CD14-positive monocyte (primary cell): ENCODE data around the gene CYTH4. TPM values are rescaled to one million over a fixed set of nuclear protein-coding genes. Genes with fewer than 3 reads are reported as not detected.

Source experiments
- DNase-seq, 3 donors: peaks; one replicate each; pipeline ENCODE4 v3.0.0-alpha.2; 2011 to 2022
- H2AFZ ChIP-seq: 2 replicates; pipeline ENCODE4 v1.6.0; 2012; ENCODE audit warnings: mild to moderate bottlenecking, low read depth, low read length, inconsistent platforms; ENCODE audit not compliant: insufficient read depth, poor library complexity, severe bottlenecking
- H3K27ac ChIP-seq, 2 donors: 1 replicate in 1 of 2; 2 replicates in 1 of 2; pipeline ENCODE4 v1.5.1; 2012 to 2013; ENCODE audit warnings: low read length in 2 of 2, control low read depth in 1 of 2, inconsistent platforms in 1 of 2, low read depth in 1 of 2, mild to moderate bottlenecking in 1 of 2
- H3K27me3 ChIP-seq, 2 donors: one replicate each; pipeline versions ENCODE4 v1.6.0 to v1.6.1; 2011 to 2013; ENCODE audit warnings: low read length in 2 of 2; ENCODE audit not compliant: control insufficient read depth in 2 of 2, insufficient read depth in 2 of 2
- H3K36me3 ChIP-seq, 2 donors: replicated peaks in 1 of 2; 1 replicate in 1 of 2; 2 replicates in 1 of 2; pipeline versions ENCODE4 v1.5.1 to v1.6.1; 2012 to 2013; ENCODE audit warnings: low read length in 2 of 2, control low read depth in 1 of 2, inconsistent platforms in 1 of 2, mild to moderate bottlenecking in 1 of 2; ENCODE audit not compliant: insufficient read depth in 2 of 2, control insufficient read depth in 1 of 2
- H3K4me1 ChIP-seq, 2 donors: 1 replicate in 1 of 2; 2 replicates in 1 of 2; pipeline versions ENCODE4 v1.5.1 to v1.6.1; 2012 to 2013; ENCODE audit warnings: low read length in 2 of 2, control low read depth in 1 of 2, inconsistent platforms in 1 of 2, mild to moderate bottlenecking in 1 of 2, moderate library complexity in 1 of 2; ENCODE audit not compliant: insufficient read depth in 2 of 2, control insufficient read depth in 1 of 2
- H3K4me2 ChIP-seq: replicated peaks from 2 replicates; pipeline ENCODE3; 2012; ENCODE audit warnings: low read length, moderate library complexity, mild to moderate bottlenecking; ENCODE audit not compliant: poor library complexity, severe bottlenecking; ENCODE audit errors: extremely low read depth
- H3K4me3 ChIP-seq, 3 experiments: fragments of 200-600 bp in 1 of 3; sonication (generic) in 1 of 3; replicated peaks in 1 of 3; 1 replicate in 2 of 3; 2 replicates in 1 of 3; pipeline ENCODE4 v1.5.1; 2011 to 2013; ENCODE audit warnings: low read length in 3 of 3, mild to moderate bottlenecking in 3 of 3, control low read depth in 2 of 3, low read depth in 2 of 3, inconsistent platforms in 1 of 3, moderate library complexity in 1 of 3
- H3K79me2 ChIP-seq: 2 replicates; pipeline ENCODE4 v1.6.0; 2012; ENCODE audit warnings: mild to moderate bottlenecking, control low read depth, inconsistent platforms, low read length, moderate library complexity; ENCODE audit not compliant: insufficient read depth
- H3K9ac ChIP-seq: 2 replicates; pipeline ENCODE4 v1.6.0; 2017; ENCODE audit warnings: low read length, mild to moderate bottlenecking; ENCODE audit not compliant: insufficient read depth, poor library complexity, severe bottlenecking
- H3K9me3 ChIP-seq, 2 donors: replicated peaks in 1 of 2; 1 replicate in 1 of 2; 2 replicates in 1 of 2; pipeline versions ENCODE4 v1.5.1 to v1.6.1; 2012 to 2013; ENCODE audit warnings: low read length in 2 of 2, control low read depth in 1 of 2; ENCODE audit not compliant: control insufficient read depth in 1 of 2, insufficient read depth in 1 of 2
- H4K20me1 ChIP-seq: 2 replicates; pipeline ENCODE4 v1.6.0; 2012; ENCODE audit warnings: mild to moderate bottlenecking, low read length, control low read depth, moderate library complexity; ENCODE audit not compliant: insufficient read depth
- H3K27ac Mint-ChIP-seq, 7 donors: one replicate each; pipeline ENCODE4 v1.8.0; 2020; ENCODE audit warnings: mild to moderate bottlenecking in 7 of 7, mixed read lengths in 7 of 7, moderate library complexity in 6 of 7, inconsistent platforms in 2 of 7
- H3K27me3 Mint-ChIP-seq, 3 donors: one replicate each; pipeline ENCODE4 v1.8.0; 2021 to 2022; ENCODE audit warnings: low read depth in 3 of 3, mild to moderate bottlenecking in 3 of 3, mixed read lengths in 3 of 3, moderate library complexity in 3 of 3, inconsistent platforms in 1 of 3
- H3K36me3 Mint-ChIP-seq, 2 donors: one replicate each; pipeline ENCODE4 v1.8.0; 2020; ENCODE audit warnings: mixed read lengths in 2 of 2, inconsistent platforms in 1 of 2, mild to moderate bottlenecking in 1 of 2
- H3K4me1 Mint-ChIP-seq: one replicate; pipeline ENCODE4 v1.8.0; 2020; ENCODE audit warnings: mild to moderate bottlenecking, mixed read lengths
- H3K4me3 Mint-ChIP-seq, 2 donors: one replicate each; pipeline ENCODE4 v1.8.0; 2020; ENCODE audit warnings: mild to moderate bottlenecking in 2 of 2, mixed read lengths in 2 of 2, moderate library complexity in 1 of 2
- H3K9me3 Mint-ChIP-seq, 7 donors: one replicate each; pipeline ENCODE4 v1.8.0; 2020 to 2022; ENCODE audit warnings: mixed read lengths in 7 of 7, mild to moderate bottlenecking in 6 of 7, moderate library complexity in 6 of 7, inconsistent platforms in 2 of 7
- WGBS: methylation state at CpG from one replicate; pipeline ENCODE4 v1.1.5; 2013; ENCODE audit warnings: missing lambda C conversion rate; ENCODE audit not compliant: insufficient coverage; 5-methylcytosine and 5-hydroxymethylcytosine counted together
- intact Hi-C, 2 donors: fragments of 100-400 bp; cut with micrococcal nuclease; formaldehyde crosslinking; loops; one replicate each; pipeline versions ENCODE4 v1.15.0 to v1.15.1; 2023
- polyA plus RNA-seq, 3 donors: library from polyadenylated mRNA; depleted of rRNA in 1 of 3; unstranded in 2 of 3; stranded (reverse) in 1 of 3; fragments of 300-500 nt in 2 of 3; fragments of >200 nt in 1 of 3; fragmentation: Illumina TruSeq in 2 of 3; gene quantifications; 1 replicate in 2 of 3; 2 replicates in 1 of 3; pipeline ENCODE4 v1.2.3, GENCODE V29; 2012 to 2021
- TF ChIP-seq, protein P1 (sequence below): fragments of 200-600 bp; IDR thresholded peaks from one replicate; pipeline ENCODE4 v1.8.0; 2022; ENCODE audit warnings: antibody characterized with exemption, mild to moderate bottlenecking

The CYTH4 gene
- polyA plus RNA-seq, 3 donors: 51.0 to 254 (median 70.0) TPM

DNA sequence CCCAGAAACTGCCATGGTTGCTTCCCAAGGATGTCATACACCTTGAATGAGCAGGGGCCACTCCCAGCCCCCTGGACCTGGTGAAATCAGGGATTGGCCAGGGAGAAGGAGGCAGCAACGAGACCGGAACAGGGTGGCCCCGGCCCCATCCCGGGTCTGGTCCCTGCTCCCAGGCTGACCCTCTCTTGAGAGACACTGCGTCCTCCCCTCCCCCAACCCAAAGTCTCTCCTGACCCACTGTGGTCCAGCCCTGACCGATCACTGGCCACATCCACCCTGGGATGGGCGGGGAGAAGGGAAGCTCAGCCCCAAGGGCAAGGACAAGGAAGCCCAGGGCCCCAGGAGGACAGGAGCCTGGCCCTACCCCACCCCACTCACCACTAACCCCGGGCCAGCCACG is 12.4 kb downstream of the CYTH4 start:
- intact Hi-C loops: no loop called here
- TF ChIP-seq, protein P1, sequence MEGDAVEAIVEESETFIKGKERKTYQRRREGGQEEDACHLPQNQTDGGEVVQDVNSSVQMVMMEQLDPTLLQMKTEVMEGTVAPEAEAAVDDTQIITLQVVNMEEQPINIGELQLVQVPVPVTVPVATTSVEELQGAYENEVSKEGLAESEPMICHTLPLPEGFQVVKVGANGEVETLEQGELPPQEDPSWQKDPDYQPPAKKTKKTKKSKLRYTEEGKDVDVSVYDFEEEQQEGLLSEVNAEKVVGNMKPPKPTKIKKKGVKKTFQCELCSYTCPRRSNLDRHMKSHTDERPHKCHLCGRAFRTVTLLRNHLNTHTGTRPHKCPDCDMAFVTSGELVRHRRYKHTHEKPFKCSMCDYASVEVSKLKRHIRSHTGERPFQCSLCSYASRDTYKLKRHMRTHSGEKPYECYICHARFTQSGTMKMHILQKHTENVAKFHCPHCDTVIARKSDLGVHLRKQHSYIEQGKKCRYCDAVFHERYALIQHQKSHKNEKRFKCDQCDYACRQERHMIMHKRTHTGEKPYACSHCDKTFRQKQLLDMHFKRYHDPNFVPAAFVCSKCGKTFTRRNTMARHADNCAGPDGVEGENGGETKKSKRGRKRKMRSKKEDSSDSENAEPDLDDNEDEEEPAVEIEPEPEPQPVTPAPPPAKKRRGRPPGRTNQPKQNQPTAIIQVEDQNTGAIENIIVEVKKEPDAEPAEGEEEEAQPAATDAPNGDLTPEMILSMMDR: no peak
- H3K4me3 Mint-ChIP-seq: no peak overlapping the region
- no peak overlapping the region for H3K27ac ChIP-seq
- peaks cover 95 to 99% of the 10 kb centered on the region in 2 donors for H3K36me3 Mint-ChIP-seq
- H3K27me3 ChIP-seq: no peaks in the 10 kb centered on the region
- H3K9ac ChIP-seq: no peak overlapping the region
- H3K36me3 ChIP-seq: peaks cover 88 to 97% of the 10 kb centered on the region in 2 donors
- no peak overlapping the region for H3K4me3 ChIP-seq
- H3K27ac Mint-ChIP-seq: peak overlapping the region in 3 of 7 donors; percentile 42 to 67 (median 53)
- H3K4me2 ChIP-seq: no peak overlapping the region
- peaks cover 89% of the 10 kb centered on the region for H3K4me1 Mint-ChIP-seq
- no peaks in the 10 kb centered on the region for H3K9me3 ChIP-seq
- peak in 1 of 3 donors; percentile 3 for DNase-seq
- peaks cover 0 to 4% (median 0%) of the 10 kb centered on the region in 7 donors for H3K9me3 Mint-ChIP-seq
- H4K20me1 ChIP-seq: peaks cover 98% of the 10 kb centered on the region
- H3K79me2 ChIP-seq: peaks cover 64% of the 10 kb centered on the region
- H3K4me1 ChIP-seq: peaks cover 64 to 97% of the 10 kb centered on the region in 2 donors
- H3K27me3 Mint-ChIP-seq: peaks cover 0 to 2% (median 0%) of the 10 kb centered on the region in 3 donors
- WGBS: 77% methylated on average over 4 of the region's 9 CpGs
- H2AFZ ChIP-seq: no peak overlapping the region

DNA sequence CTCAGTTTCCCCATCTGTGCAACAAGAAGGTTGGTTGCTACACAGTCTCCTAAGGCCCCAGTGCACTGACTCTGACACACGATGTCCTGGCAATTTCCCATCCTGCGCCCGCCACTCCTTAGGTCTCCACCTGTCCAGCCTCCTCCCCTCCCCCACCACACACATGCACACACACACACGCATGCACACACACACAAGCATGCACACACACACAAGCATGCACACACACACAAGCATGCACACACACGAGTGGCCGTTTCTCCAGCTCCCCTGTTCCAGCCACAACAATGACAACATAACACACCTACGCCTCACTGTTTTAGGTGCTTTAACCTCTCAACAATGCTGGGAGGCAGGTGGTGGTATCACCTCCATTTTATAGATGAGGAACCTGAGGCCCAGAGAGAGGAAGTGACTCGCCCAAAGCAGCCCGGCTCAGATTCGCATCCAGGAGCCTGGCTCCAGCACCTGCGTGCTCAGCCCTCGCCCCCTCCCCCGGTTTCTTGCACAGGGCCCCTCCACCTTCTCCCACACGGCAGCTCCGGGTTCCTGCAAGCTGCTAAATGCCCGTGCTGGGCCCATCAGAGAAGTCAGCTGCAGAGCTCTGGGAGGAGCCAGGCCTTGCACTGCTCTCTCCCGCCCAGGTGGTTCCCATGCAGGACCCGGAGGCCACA is 13.0 kb downstream of the CYTH4 start:
- no peak overlapping the region for H2AFZ ChIP-seq
- peaks cover 98% of the 10 kb centered on the region for H4K20me1 ChIP-seq
- Mint-ChIP-seq H3K4me1 (peaks cover 88% of the 10 kb centered on the region), H3K9me3 (peaks cover 0 to 4% (median 0%) of the 10 kb centered on the region in 7 donors), H3K27me3 (peaks cover 0 to 2% (median 0%) of the 10 kb centered on the region in 3 donors), H3K36me3 (peaks cover 94 to 98% of the 10 kb centered on the region in 2 donors), H3K27ac (peak overlapping the region; percentile 19 to 68 (median 42)), H3K4me3 (no peak overlapping the region)
- TF ChIP-seq, protein P1: no peak
- peak in 1 of 3 donors; percentile 10 for DNase-seq
- no peak overlapping the region for H3K27ac ChIP-seq
- peaks cover 58% of the 10 kb centered on the region for H3K79me2 ChIP-seq
- H3K9ac ChIP-seq: no peak overlapping the region
- H3K27me3 ChIP-seq: no peaks in the 10 kb centered on the region
- no peak overlapping the region for H3K4me2 ChIP-seq
- peaks cover 85 to 97% of the 10 kb centered on the region in 2 donors for H3K36me3 ChIP-seq
- no peaks in the 10 kb centered on the region for H3K9me3 ChIP-seq
- peaks cover 64 to 97% of the 10 kb centered on the region in 2 donors for H3K4me1 ChIP-seq
- WGBS: 67% methylated on average over 12 of the region's 18 CpGs
- intact Hi-C loops: no loop called here
- H3K4me3 ChIP-seq: no peak overlapping the region
